Activated CD4-positive, alpha-beta T cell treated with anti-CD3 and anti-CD28 coated beads, Interleukin-2, amount 10 ng/mL, durations not matched to agents 7 days and 5 days (primary cell): Measurements from ENCODE around the gene PSMA5. TPM values are rescaled to one million over a fixed set of nuclear protein-coding genes. Genes with fewer than 3 reads are reported as not detected.
"Not testable (repeated sequence)": the region's sequence is repeated elsewhere in the genome, so short reads cannot be mapped to it uniquely, and the experiment has no call there.

Source experiments
- CTCF ChIA-PET: fragments of 350-600 bp; sonication (Branson Sonifier 250); formaldehyde crosslinking; loops from one replicate; lab custom pipeline; 2021; ENCODE audit warnings: antibody characterized with exemption; lab: Charles Lee
- POLR2A ChIA-PET: fragments of 350-600 bp; sonication (Branson Sonifier 250); formaldehyde crosslinking; loops from one replicate; lab custom pipeline; 2021; ENCODE audit warnings: antibody characterized with exemption; lab: Charles Lee
- DNase-seq: peaks from one replicate; pipeline ENCODE4 v3.0.0-alpha.2; 2020
- H3K27ac Mint-ChIP-seq: one replicate; pipeline ENCODE4 v1.8.0; 2021; ENCODE audit warnings: mild to moderate bottlenecking, moderate library complexity, mixed read lengths
- H3K27me3 Mint-ChIP-seq: one replicate; pipeline ENCODE4 v1.8.0; 2021; ENCODE audit warnings: mixed read lengths
- H3K36me3 Mint-ChIP-seq: one replicate; pipeline ENCODE4 v1.8.0; 2021; ENCODE audit warnings: low read depth, mixed read lengths
- H3K4me1 Mint-ChIP-seq: one replicate; pipeline ENCODE4 v1.8.0; 2021; ENCODE audit warnings: mixed read lengths
- H3K4me3 Mint-ChIP-seq: one replicate; pipeline ENCODE4 v1.8.0; 2021; ENCODE audit warnings: mild to moderate bottlenecking, moderate library complexity, mixed read lengths
- H3K9me3 Mint-ChIP-seq: one replicate; pipeline ENCODE4 v1.8.0; 2021; ENCODE audit warnings: mixed read lengths
- total RNA-seq, 2 experiments: library from RNA; stranded (reverse); gene quantifications; one replicate each; pipeline ENCODE4 v1.2.3, GENCODE V29; 2021

Gene PSMA5
- total RNA-seq: 100 to 1,000 TPM; 157 to 174 TPM

- Mint-ChIP-seq H3K4me3 (peak within 1 kb of the TSS; percentile 94), H3K36me3 (peaks cover 21% of the 10 kb centered on the region), H3K27ac (peak within 1 kb of the TSS; percentile 97), H3K9me3 (no peaks in the 10 kb centered on the region), H3K27me3 (no peaks in the 10 kb centered on the region), H3K4me1 (peaks cover 39% of the 10 kb centered on the region)
- CTCF ChIA-PET: interaction anchor here (0.7 to 3.6 kb wide), 10 partner anchors 12 to 603 kb away, joined by 3 to 15 read pairs (median 4); partner anchors contain the start of genes AMIGO1 and CYB561D1
- POLR2A ChIA-PET: interaction anchor here (0.8 kb wide), 1 partner anchor 161 kb away, joined by 7 read pairs; no protein-coding TSS in a partner anchor
- DNase-seq: peak; percentile 98
These were observed at the start of gene PSMA5 for GRCh38 chr1:109426281-109427170. PSMA5 (minus strand) TSS chr1:109426448; CDS start chr1:109426330, 118 bp downstream.

- no peak for DNase-seq
- H3K9me3 Mint-ChIP-seq: no peaks in the 10 kb centered on the region
- ChIA-PET CTCF (no interaction called here), POLR2A (no interaction called here)
- peaks cover 44% of the 10 kb centered on the region for H3K27me3 Mint-ChIP-seq
- H3K4me1 Mint-ChIP-seq: peaks cover 9% of the 10 kb centered on the region
- H3K27ac Mint-ChIP-seq: no peak overlapping the region
- no peaks in the 10 kb centered on the region for H3K36me3 Mint-ChIP-seq
- no peak overlapping the region for H3K4me3 Mint-ChIP-seq
These were observed 49.0 kb upstream of the PSMA5 start for GRCh38 chr1:109475261-109475660.

GRCh38 chr1:109474697-109475096, 48.4 kb upstream of the PSMA5 start:
- no peak for DNase-seq

GRCh38 chr1:109473284-109474057, 47.2 kb upstream of the PSMA5 start:
- POLR2A ChIA-PET, H3K4me1 Mint-ChIP-seq, H3K27ac Mint-ChIP-seq, H3K36me3 Mint-ChIP-seq, DNase-seq, H3K4me3 Mint-ChIP-seq, H3K9me3 Mint-ChIP-seq: not testable (repeated sequence)
- CTCF ChIA-PET: interaction anchor here (0.6 kb wide), 2 partner anchors 28 to 1681 kb away, joined by 3 read pairs; no protein-coding TSS in a partner anchor
- peaks cover 46% of the 10 kb centered on the region for H3K27me3 Mint-ChIP-seq

More at GRCh38 chr1:109474697-109475096, 48.4 kb upstream of the PSMA5 start:
- H3K27me3 Mint-ChIP-seq: peaks cover 45% of the 10 kb centered on the region
- H3K9me3 Mint-ChIP-seq: no peaks in the 10 kb centered on the region
- no peaks in the 10 kb centered on the region for H3K36me3 Mint-ChIP-seq
- H3K4me3 Mint-ChIP-seq: no peak overlapping the region
- H3K4me1 Mint-ChIP-seq: peaks cover 9% of the 10 kb centered on the region
- CTCF ChIA-PET: no interaction called here
- H3K27ac Mint-ChIP-seq: no peak overlapping the region
- POLR2A ChIA-PET: no interaction called here

- Mint-ChIP-seq H3K27ac (no peak overlapping the region), H3K9me3 (no peaks in the 10 kb centered on the region), H3K4me3 (no peak overlapping the region), H3K27me3 (peaks cover 53% of the 10 kb centered on the region), H3K36me3 (no peaks in the 10 kb centered on the region), H3K4me1 (peaks cover 9% of the 10 kb centered on the region)
- CTCF ChIA-PET: interaction anchor here (0.6 to 1.3 kb wide), 2 partner anchors 23 to 229 kb away, joined by 3 read pairs; no protein-coding TSS in a partner anchor
- POLR2A ChIA-PET: no interaction called here
- no peak for DNase-seq
These were observed 46.5 kb upstream of the PSMA5 start for GRCh38 chr1:109472779-109473178.

- no peak for DNase-seq
- H3K4me3 Mint-ChIP-seq: no peak overlapping the region
- H3K9me3 Mint-ChIP-seq: no peaks in the 10 kb centered on the region
- no peaks in the 10 kb centered on the region for H3K36me3 Mint-ChIP-seq
- H3K27ac Mint-ChIP-seq: no peak overlapping the region
- H3K4me1 Mint-ChIP-seq: peaks cover 11% of the 10 kb centered on the region
- ChIA-PET POLR2A (interaction anchor here (0.8 kb wide), 1 partner anchor 396 kb away, joined by 3 read pairs; no protein-coding TSS in a partner anchor), CTCF (interaction anchor here (1.1 to 1.4 kb wide), 2 partner anchors 8 to 20 kb away, joined by 3 read pairs; no protein-coding TSS in a partner anchor)
- H3K27me3 Mint-ChIP-seq: peaks cover 63% of the 10 kb centered on the region
These were observed 44.0 kb upstream of the PSMA5 start for GRCh38 chr1:109470245-109470644.

GRCh38 chr1:109468903-109469302, 42.7 kb upstream of the PSMA5 start:
- H3K9me3 Mint-ChIP-seq: no peaks in the 10 kb centered on the region
- H3K27me3 Mint-ChIP-seq: peaks cover 70% of the 10 kb centered on the region
- H3K36me3 Mint-ChIP-seq: no peaks in the 10 kb centered on the region
- peaks cover 11% of the 10 kb centered on the region for H3K4me1 Mint-ChIP-seq
- no peak overlapping the region for H3K27ac Mint-ChIP-seq
- ChIA-PET CTCF (interaction anchor here (0.6 to 1.3 kb wide), 4 partner anchors 9 to 64 kb away, joined by 3 read pairs; no protein-coding TSS in a partner anchor), POLR2A (no interaction called here)
- no peak overlapping the region for H3K4me3 Mint-ChIP-seq
- peak; percentile 31 for DNase-seq

- POLR2A ChIA-PET: no interaction called here
These were observed 41.8 kb upstream of the PSMA5 start for GRCh38 chr1:109468061-109468460.

GRCh38 chr1:109467301-109467777, 41.1 kb upstream of the PSMA5 start:
- DNase-seq: no peak
- ChIA-PET CTCF (interaction anchor here (0.6 kb wide), 1 partner anchor 264 kb away, joined by 5 read pairs; no protein-coding TSS in a partner anchor), POLR2A (no interaction called here)
- H3K27me3 Mint-ChIP-seq: peaks cover 75% of the 10 kb centered on the region
- H3K27ac Mint-ChIP-seq: no peak overlapping the region
- H3K9me3 Mint-ChIP-seq: no peaks in the 10 kb centered on the region
- no peaks in the 10 kb centered on the region for H3K36me3 Mint-ChIP-seq
- peaks cover 11% of the 10 kb centered on the region for H3K4me1 Mint-ChIP-seq
- H3K4me3 Mint-ChIP-seq: no peak overlapping the region

More at GRCh38 chr1:109468061-109468460, 41.8 kb upstream of the PSMA5 start:
- Mint-ChIP-seq H3K9me3 (no peaks in the 10 kb centered on the region), H3K27ac (no peak overlapping the region), H3K36me3 (no peaks in the 10 kb centered on the region), H3K4me3 (no peak overlapping the region), H3K27me3 (peaks cover 75% of the 10 kb centered on the region), H3K4me1 (peaks cover 11% of the 10 kb centered on the region)
- CTCF ChIA-PET: interaction anchor here (0.6 to 1.3 kb wide), 3 partner anchors 23 to 265 kb away, joined by 3 to 5 read pairs (median 3); no protein-coding TSS in a partner anchor
- DNase-seq: no peak

GRCh38 chr1:109466452-109467300, 40.4 kb upstream of the PSMA5 start, which contains the start of gene SYPL2:
SYPL2 (plus strand) TSS chr1:109466546; CDS start chr1:109466844, 298 bp downstream.
- Mint-ChIP-seq H3K36me3 (no peaks in the 10 kb centered on the region), H3K4me3 (peak within 1 kb of the TSS; percentile 58), H3K27ac (no peak within 1 kb of the TSS), H3K4me1 (peaks cover 11% of the 10 kb centered on the region), H3K9me3 (no peaks in the 10 kb centered on the region), H3K27me3 (peaks cover 79% of the 10 kb centered on the region)
- DNase-seq: no peak
- ChIA-PET POLR2A (no interaction called here), CTCF (interaction anchor here (1.3 kb wide), 1 partner anchor 14 kb away, joined by 3 read pairs; no protein-coding TSS in a partner anchor)

- Mint-ChIP-seq H3K27me3 (peaks cover 80% of the 10 kb centered on the region), H3K4me3 (peak overlapping the region; percentile 58), H3K9me3 (no peaks in the 10 kb centered on the region), H3K4me1 (peaks cover 11% of the 10 kb centered on the region), H3K27ac (no peak overlapping the region), H3K36me3 (no peaks in the 10 kb centered on the region)
- ChIA-PET POLR2A (no interaction called here), CTCF (interaction anchor here (1.3 kb wide), 1 partner anchor 13 kb away, joined by 3 read pairs; no protein-coding TSS in a partner anchor)
- DNase-seq: no peak
These were observed 39.8 kb upstream of the PSMA5 start for GRCh38 chr1:109466125-109466451.
